ENCODE data around the gene NCAPD2.
"Not testable (repeated sequence)": the region's sequence is repeated elsewhere in the genome, so short reads cannot be mapped to it uniquely, and the experiment has no call there.

The NCAPD2 gene

DNA sequence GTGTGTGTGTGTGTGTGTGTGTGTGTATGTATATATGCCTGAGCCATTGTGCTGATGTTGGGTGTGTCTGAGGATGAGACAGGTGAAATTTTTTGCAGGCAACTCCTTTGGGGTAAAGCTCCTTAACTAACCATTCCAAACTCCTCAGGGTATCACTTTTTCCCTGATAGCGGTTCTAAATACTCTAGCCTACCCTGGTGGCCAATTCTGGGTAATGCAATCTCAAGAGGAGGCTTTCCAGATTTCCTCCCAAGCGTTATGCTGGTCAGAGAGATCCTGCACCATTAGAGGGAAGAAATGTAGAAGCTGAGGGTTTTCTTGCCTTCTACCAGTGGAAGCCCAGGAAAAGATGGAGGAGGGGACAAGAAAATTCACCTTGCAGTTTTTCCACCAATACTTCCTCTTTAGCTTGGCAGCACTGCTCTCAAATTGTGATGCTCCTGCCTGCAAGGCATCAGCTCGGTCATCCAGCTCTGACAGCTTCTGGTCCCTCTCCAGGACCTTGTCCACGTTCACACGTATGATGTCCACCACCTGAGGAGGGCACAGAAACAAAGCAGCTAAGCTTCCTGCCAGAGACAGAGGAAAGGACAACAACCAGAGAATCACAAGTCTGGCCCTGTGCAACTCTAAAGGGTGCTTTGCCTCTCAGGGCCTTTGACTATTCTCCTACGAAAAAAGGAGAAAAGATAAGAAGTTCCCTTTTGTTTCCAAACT lies 28.3 kb upstream of the NCAPD2 start:
- DNase-seq: no peak

DNA sequence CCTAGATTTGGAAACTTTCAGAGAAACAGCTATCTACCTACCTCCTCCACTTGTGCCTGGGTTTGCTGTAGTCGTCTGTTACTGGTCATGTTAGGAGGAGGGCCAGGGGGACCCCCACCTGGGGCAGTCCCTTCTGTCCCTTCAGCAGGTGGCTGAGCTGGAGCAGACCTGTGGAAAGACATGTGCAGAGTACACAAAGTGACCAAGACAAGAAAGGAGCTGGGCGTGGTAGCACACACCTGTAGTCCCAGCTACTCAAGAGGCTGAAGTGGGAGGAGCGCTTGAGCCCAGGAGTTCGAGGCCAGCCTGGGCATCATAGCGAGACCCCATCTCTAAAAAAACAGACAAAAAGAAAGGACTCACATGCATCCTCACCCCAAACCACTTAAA lies 27.7 kb upstream of the NCAPD2 start:
- DNase-seq: no peak

DNA sequence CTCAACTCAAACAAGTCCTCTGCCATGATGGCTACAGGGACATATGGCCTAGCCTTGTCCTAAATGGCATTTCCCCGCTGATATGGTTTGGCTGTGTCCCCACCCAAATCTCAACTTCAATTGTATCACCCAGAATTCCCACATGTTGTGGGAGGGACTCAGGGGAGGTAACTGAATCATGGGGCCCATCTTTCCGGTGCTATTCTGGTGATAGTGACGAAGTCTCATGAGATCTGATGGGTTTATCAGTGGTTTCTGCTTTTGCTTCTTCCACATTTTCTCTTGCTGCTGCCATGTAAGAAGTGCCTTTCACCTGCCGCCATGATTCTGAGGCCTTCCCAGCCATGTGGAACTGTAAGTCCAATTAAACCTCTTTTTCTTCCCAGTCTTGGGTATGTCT lies 27.2 kb upstream of the NCAPD2 start:
- not testable (repeated sequence) for DNase-seq

DNA sequence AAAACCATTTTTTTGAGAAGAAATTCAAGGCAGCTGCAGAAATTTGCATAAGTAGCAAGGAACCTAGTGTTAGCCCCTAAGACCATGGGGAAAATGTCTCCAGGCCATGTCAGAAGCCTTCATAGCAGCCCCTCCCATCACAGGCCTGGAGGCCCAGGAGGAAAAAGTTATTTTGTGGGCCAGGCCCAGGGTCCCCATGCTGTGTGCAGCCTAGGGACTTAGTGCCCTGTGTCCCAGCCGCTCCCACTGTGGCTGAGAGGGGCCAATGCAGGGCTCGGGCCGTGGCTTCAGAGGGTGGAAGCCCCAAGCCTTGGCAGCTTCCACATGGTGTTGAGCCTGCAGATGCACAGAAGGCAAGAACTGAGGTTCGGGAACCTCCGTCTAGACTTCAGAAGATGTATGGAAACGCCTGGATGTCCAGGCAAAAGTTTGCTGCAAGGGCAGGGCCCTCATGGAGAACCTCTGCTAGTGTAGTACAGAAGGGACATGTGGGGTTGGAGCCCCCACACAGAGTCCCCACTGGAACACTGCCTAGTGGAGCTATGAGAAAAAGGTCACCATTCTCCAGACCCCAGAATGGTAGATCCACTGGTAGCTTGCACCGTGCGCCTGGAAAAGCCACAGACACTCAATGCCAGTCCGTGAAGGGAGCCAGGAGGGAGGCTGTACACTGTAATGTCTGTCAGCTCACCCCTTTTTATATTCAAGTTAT lies 26.2 kb upstream of the NCAPD2 start:
- not testable (repeated sequence) for DNase-seq

DNA sequence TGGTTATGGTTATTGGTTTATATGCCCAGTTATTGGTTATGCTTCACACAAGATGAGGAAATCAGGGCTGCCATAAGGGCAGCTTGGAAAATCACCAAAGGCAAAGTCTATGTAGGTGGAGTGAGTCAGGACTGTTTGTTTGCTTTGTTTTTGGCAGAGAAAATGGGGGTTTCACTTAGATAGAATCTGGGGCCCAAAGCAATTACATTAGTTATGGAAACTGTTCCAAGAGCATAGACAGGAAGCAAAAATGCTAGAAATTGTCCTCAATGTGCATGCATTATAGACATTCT lies 25.7 kb upstream of the NCAPD2 start:
- no peak for DNase-seq

DNA sequence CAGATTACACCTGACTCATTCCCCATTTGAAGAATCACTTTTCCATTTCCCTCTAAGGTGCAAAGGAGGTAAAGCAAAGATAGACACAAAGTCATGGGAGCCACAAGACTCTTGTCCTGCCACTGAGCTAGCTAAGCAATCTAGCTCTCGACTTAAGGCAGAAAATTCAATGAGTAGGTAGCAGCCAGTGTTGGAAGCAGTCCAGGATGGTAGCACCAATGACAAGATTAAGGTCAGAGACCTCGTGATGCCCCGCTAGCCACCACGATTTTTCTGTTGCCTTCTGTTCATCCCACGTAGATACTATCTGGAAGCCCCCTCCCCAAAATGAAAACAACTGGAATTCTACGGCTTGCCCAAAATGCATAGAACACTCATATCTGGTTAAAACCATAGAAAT lies 24.8 kb upstream of the NCAPD2 start:
- DNase-seq: no peak

DNA sequence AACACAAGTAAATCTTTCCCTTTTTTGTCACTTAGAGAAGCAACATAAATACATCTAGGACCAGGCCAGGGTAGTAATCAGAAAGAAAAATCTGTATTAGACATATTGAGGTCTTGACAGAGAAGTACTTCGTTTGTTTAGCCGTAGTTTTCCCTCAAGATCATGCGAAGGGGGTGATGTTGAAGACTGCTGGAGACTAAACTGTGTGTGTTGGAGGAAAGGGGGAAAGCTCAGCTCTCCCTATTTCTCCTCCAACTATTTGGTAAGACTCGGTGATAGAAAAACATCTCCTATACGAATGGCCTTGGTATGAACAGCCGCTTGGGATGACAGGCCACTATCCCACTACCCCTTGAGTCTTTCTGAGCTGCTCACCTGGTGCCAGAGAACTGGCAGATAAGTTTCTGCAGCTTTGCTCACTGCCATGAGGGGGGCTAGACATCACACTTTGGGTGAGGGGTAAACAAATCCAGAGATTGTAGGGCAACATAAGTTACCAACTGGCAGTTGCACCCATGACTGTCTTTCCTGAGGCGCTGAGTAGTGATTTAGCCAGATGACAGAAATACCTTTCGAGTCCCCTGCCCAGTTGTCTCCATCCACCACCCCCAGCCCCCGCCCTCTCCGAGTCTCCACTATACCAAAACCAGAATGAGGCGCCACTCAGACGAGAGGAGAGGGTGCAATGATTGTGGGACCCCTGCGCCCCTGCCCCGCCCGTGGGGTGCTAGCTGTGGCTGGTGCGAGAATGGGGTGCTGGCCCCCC lies 24.1 kb upstream of the NCAPD2 start:
- no peak for DNase-seq

DNA sequence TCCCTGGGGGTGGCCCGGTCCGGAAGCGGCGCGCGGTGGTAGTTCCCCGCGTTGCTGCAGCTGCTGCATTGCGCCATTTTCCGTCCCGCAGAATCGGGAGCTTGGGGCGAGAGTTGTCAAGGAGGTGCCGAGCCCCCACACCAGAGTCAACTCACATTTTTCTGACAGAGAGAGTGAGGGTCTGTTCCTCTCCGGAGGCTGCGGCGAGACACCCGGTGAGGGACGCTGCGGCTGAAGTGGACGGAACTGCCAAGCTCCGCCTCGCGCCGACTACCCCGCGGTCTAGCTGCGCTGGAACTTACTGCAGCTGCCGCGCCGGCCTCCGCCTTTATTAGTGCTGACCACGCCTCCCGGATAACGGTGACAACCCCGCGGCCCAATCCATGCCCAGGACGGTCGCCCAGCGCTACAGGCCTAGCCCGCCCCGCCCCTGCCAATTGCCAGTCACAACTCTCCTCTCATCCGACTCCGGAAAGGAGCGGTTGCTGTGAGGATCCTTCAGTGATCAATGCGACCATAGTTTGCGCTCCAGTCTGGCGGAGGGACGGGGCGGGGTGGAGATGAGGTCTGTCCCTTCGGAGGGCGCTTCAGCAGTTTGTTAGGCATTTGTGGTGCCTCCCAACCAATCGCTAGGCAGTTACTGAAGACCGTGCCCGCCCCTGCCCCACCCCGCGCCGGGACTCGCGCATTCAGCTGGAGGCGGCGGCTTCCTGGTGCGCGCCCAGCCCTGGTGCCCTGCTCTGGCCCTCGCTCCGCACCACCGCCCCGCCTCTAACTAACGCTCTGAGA lies 23.3 kb upstream of the NCAPD2 start, which contains the start of gene VAMP1:
Gene VAMP1, minus strand, starts transcription at position 303 of the 789 bp plus-strand sequence. Its CDS starts 146 bp downstream, at position 157.
- DNase-seq: peak; percentile 98

DNA sequence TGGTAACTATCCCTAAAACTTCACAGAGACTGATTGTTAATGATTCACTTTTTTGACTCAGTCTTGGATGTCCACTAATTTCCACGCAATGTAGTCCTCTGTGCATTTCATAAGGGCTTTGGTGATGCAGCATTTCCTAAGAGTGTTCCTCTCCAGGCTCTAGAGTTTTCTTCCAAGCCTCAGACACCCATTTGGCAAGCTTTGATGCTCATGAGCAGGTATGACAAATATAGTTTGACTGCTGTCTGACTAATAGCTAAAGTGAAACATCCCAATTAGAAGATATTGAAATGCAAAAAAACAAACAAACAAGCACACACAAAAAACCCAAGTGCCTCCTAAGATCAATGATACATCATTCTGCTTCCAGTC lies 21.9 kb upstream of the NCAPD2 start:
- DNase-seq: no peak

DNA sequence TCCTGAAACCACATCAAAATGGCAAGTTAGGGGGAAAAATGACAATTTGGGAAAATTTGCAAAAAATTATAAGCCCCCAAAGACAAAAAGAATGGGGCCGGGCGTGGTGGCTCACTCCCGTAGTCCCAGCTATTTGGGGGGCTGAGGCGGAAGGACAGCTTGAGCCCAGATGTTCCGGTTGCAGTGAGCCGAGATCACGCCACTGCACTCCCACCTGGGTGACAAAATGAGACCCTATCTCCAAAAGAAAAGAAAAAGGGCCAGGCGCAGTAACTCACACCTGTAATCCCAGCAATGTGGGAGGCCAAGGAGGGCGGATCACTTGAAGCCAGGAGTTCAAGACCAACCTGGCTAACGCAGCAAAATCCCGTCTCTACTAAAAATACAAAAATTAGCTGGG lies 21.4 kb upstream of the NCAPD2 start:
- no peak for DNase-seq

DNA sequence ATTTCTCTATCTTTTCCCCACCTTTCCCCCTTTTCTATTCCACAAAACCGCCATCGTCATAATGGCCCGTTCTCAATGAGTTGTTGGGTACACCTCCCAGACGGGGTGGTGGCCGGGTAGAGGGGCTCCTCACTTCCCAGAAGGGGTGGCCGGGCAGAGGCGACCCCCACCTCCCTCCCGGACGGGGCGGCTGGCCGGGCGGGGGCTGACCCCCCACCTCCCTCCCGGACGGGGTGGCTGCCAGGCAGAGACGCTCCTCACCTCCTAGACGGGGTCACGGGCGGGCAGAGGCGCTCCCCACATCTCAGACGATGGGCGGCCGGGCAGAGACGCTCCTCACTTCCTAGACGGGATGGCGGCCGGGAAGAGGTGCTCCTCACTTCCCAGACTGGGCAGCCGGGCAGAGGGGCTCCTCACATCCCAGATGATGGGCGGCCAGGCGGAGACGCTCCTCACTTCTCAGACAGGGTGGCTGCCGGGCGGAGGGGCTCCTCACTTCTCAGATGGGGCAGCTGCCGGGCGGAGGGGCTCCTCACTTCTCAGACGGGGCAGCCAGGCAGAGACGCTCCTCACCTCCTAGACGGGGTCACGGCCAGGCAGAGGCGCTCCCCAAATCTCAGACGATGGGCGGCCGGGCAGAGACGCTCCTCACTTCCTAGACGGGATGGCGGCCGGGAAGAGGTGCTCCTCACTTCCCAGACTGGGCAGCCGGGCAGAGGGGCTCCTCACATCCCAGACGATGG lies 18.5 kb upstream of the NCAPD2 start:
- not testable (repeated sequence) for DNase-seq

DNA sequence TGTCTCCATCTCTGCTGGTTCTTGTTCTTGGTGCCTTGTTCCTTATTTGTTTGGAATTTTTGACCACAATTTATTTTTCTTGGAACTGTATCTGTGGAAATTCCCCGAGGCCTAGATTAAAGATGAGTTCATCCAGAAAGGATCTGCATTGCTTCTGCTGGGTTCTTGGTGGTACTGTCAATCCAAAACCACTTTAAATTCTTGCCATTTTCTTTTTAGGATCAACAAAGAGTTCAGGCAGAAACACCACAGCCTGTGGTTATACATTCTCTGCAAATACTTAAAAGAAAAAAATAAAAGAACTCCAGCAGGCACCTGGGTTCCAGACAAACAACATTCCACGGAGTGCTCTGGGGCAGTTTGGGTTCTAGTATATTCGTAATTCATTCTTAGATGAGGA lies 17.4 kb upstream of the NCAPD2 start:
- DNase-seq: no peak

DNA sequence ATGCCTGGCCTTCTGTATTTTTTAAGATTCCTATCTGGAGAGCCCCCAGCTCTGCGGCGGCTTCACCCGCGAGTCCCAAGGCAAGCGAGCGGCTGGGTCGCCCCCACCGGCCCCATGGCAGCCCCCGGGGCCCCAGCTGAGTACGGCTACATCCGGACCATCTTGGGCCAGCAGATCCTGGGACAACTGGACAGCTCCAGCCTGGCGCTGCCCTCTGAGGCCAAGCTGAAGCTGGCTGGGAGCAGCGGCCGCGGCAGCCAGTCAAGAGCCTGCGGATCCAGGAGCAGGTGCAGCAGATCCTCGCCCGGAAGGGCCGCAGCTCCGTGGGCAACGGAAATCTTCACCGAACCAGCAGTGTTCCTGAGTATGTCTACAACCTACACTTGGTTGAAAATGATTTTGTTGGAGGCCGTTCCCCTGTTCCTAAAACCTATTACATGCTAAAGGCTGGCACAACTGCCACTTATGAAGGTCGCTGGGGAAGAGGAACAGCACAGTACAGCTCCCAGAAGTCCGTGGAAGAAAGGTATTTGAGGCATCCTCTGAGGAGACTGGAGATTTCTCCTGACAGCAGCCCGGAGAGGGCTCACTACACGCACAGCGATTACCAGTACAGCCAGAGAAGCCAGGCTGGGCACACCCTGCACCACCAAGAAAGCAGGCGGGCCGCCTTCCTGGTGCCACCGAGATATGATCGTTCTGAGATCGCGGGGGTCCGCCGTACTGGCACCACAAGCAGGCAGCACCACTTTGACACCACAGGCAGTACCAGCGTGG lies 16.1 kb upstream of the NCAPD2 start:
- DNase-seq: not testable (repeated sequence)

DNA sequence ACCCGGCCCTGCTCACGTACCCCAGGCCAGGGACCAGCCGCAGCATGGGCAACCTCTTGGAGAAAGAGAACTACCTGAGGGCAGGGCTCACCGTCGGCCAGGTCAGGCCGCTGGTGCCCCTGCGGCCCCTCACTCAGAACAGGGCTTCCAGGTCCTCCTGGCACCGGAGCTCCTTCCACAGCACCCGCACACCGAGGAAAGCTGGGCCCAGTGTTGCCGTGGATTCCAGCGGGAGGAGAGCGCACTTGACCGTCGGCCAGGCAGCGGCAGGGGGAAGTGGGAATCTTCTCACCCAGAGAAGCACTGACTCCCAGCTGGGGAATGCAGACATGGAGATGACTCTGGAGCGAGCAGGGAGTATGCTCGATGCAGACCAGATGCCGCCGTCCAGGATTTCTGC lies 15.5 kb upstream of the NCAPD2 start:
- no peak for DNase-seq

DNA sequence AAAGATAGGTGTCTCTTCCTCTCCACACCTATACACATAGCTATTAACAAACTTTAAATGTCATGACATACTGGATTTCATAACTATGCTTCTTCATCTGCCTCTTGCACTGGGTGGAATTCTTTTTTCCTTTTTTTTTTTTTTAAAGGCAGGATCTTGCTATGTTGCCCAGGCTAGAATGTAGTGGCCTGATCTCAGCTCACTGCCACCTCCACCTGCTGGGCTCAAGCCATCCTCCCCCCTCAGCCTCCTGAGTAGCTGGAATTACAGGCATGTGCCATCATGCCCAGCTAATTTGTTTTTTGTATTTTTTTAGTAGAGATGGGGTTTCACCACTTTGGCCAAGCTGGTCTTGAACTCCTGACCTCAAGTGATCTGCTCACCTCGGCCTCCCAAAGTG lies 5.7 kb upstream of the NCAPD2 start:
- DNase-seq: no peak

DNA sequence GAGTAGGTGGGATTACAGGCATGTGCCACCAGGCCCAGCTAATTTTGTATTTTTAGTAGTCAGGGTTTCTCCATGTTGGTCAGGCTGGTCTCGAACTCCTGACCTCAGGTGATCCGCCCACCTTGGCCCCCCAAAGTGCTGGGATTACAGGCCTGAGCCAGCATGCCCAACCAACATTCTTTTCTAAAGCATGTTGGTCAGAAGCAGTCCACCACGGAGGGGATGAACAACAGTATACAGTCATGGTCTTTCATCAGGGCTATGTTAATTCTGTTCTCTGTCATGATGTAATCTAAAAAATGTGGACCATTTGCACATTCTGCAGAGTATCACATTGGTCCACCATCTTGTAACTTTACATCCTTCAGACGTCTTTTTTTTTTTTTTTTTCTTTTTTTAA lies 4.5 kb upstream of the NCAPD2 start:
- DNase-seq: no peak

DNA sequence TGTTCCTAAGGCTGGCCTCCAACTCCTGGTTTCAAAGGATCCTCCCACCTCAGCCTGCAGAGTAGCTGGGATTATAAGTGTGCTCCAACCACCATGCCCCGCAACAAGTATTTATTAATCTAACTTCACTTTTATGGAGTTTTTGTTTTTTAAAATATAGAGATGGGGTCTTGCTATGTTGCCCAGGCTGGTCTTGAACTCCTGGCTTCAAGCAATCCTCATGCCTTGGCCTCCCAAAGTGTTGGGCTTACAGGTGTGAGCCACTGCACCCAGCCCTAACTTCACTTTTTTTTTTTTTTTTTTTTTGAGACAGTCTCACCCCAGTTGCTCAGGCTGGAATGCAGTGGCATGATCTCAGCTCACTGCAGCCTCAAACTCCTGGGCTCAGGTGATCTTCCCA lies 3.2 kb upstream of the NCAPD2 start:
- DNase-seq: not testable (repeated sequence)

DNA sequence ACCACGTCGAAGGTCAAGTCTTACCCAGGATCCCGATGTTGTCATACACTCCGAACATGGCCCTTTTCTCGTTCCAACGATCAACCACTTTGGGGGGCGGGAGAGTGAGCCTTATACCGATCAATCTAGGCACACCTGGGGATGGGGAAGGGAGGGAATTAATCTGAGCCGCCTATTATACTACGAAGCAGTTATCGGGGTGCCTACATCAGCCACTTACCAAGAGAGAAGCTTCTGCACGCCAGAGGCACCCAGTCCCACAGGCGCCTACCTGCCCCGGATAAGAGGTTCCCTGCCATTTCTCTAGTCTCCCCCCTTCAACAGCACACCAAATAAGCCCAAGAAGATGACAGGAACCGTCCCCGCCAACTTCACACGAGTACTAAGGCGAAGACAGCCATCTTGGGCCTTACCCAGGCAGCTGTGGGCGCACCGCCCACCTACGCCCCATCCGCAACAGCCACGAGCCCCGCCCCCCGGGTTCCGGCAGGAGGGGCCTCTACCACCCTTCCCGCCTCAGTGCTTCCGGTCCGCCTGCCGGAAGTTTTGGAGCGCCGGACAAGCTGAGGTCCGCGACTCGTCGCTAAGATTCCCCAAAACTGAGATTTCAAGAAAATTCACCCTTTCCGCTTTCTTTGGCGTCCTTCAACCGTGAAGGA lies 935 bp upstream of the NCAPD2 start, which contains the start of gene MRPL51:
Gene MRPL51, minus strand, starts transcription at position 425 of the 659 bp plus-strand sequence. Its CDS starts 126 bp downstream, at position 299.
- peak; percentile 99 for DNase-seq

DNA sequence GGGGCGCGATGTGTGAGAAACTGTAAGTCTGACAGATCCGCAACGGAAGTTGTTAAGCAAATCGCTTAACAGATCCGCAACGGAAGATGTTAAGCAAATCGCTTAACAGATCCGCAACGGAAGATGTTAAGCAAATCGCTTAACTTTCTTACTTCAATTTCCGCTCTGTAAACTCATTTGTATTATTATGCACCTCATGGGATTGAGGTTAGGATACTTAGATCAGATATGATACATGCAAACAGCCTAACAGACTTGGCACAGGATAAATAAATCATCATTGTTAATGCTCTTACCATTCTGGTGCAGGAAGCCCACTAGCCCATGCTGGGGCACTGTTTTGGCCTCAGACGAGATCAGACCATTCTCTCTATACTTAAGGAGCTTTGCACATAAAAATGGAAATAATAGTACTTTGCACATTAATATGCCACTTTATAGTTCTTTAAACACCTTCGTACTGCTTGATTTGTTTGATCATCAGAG lies 399 bp downstream of the NCAPD2 start:
- no peak for DNase-seq

DNA sequence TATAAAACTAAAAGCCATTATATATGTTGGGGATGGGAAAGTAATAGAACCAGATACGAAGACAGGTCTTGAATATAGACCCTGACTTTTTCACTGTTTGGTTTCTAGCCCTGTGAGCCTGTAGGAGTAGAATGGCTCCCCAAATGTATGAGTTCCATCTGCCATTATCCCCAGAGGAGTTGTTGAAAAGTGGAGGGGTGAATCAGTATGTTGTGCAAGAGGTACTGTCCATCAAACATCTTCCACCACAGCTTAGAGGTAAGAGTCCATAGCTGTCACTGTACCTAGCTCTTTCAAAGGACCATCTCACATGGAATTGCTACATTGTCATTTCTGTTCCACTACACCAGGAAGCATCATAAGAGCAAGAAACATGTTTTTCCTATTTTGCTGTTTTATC lies 1.1 kb downstream of the NCAPD2 start:
- DNase-seq: no peak

DNA sequence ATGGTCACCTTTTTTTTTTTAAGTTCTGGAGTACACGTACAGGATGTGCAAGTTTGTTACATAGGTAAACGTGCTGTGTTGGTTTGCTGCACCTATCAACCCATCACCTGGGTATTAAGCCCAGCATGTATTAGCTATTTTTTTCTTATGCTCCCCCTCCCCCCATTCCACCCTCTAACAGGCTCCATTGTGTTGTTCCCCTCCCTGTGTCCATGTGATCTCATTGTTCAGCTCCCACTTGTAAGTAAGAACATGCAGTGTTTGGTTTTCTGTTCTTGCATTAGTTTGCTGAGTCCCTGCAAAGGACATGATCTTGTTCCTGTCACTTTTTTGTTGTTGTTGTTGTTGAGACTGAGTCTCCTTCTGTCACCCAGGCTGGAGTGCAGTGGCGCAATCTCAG lies 3.4 kb downstream of the NCAPD2 start:
- DNase-seq: not testable (repeated sequence)
